WTC11 (cell line): ENCODE data around the gene POLR3A. TPM values are rescaled to one million over a fixed set of nuclear protein-coding genes. Genes with fewer than 3 reads are reported as not detected.

Experiments used
- ATAC-seq: fragments of 200-7000 bp; cut with Tn5 transposase; 2 replicates; pipeline ENCODE4 v1.10.0; 2021; ENCODE audit warnings: mild to moderate bottlenecking, moderate library complexity
- CTCF ChIA-PET: fragments of 300-600 bp; sonication (Branson Sonifier 250); formaldehyde crosslinking; loops from one replicate; lab custom pipeline; 2021; ENCODE audit warnings: antibody characterized with exemption; lab: Charles Lee
- POLR2A ChIA-PET: fragments of 350-600 bp; sonication (Branson Sonifier 250); formaldehyde crosslinking; loops from one replicate; lab custom pipeline; 2021; ENCODE audit warnings: antibody characterized with exemption; lab: Charles Lee
- DNase-seq: peaks from one replicate; pipeline ENCODE4 v3.0.0; 2021; ENCODE audit warnings: low spot score
- H3K27ac Mint-ChIP-seq: 2 replicates; pipeline ENCODE4 v1.8.0; 2021; ENCODE audit warnings: mixed read lengths
- H3K27me3 Mint-ChIP-seq: 2 replicates; pipeline ENCODE4 v1.8.0; 2021; ENCODE audit warnings: low read depth, mild to moderate bottlenecking, moderate library complexity, mixed read lengths
- H3K36me3 Mint-ChIP-seq: 2 replicates; pipeline ENCODE4 v1.8.0; 2021; ENCODE audit warnings: mixed read lengths
- H3K4me1 Mint-ChIP-seq: 2 replicates; pipeline ENCODE4 v1.8.0; 2022; ENCODE audit warnings: mixed read lengths
- H3K4me3 Mint-ChIP-seq: 2 replicates; pipeline ENCODE4 v1.8.0; 2021; ENCODE audit warnings: mild to moderate bottlenecking, moderate library complexity, mixed read lengths
- H3K9me3 Mint-ChIP-seq: 2 replicates; pipeline ENCODE4 v1.8.0; 2021; ENCODE audit warnings: mixed read lengths
- CREB1 ChIP-seq: sonication (generic); formaldehyde crosslinking; IDR thresholded peaks from 2 replicates; pipeline ENCODE4 v1.8.0; 2023; ENCODE audit warnings: mild to moderate bottlenecking, missing genetic modification reagents
- EMX1 ChIP-seq: fragments of 250-450 bp; sonication (Bioruptor Pico); IDR thresholded peaks from 2 replicates; pipeline ENCODE4 v1.8.0; 2021; ENCODE audit warnings: mild to moderate bottlenecking
- ESRRA ChIP-seq: sonication (generic); formaldehyde crosslinking; IDR thresholded peaks from 2 replicates; pipeline ENCODE4 v1.8.1; 2022; ENCODE audit warnings: mild to moderate bottlenecking, missing genetic modification reagents, borderline replicate concordance
- FOXK1 ChIP-seq: sonication (generic); formaldehyde crosslinking; IDR thresholded peaks from 2 replicates; pipeline ENCODE4 v1.8.0; 2022; ENCODE audit warnings: mild to moderate bottlenecking, moderate library complexity, missing genetic modification reagents
- NFE2L1 ChIP-seq: sonication (generic); formaldehyde crosslinking; IDR thresholded peaks from 2 replicates; pipeline ENCODE4 v1.8.1; 2023; ENCODE audit warnings: missing genetic modification reagents
- NR1H2 ChIP-seq: sonication (generic); formaldehyde crosslinking; IDR thresholded peaks from 2 replicates; pipeline ENCODE4 v1.9.0; 2021; ENCODE audit warnings: mild to moderate bottlenecking, moderate library complexity, missing genetic modification reagents
- SMAD4 ChIP-seq: sonication (generic); formaldehyde crosslinking; IDR thresholded peaks from 2 replicates; pipeline ENCODE4 v1.8.0; 2022; ENCODE audit warnings: mild to moderate bottlenecking, missing genetic modification reagents
- SP1 ChIP-seq: sonication (generic); formaldehyde crosslinking; conservative IDR thresholded peaks from 2 replicates; pipeline ENCODE4 v1.8.1; 2022; ENCODE audit warnings: missing genetic modification reagents
- ZNF121 ChIP-seq: sonication (generic); formaldehyde crosslinking; IDR thresholded peaks from 2 replicates; pipeline ENCODE4 v1.8.0; 2023; ENCODE audit warnings: missing genetic modification reagents
- ZNF138 ChIP-seq: sonication (generic); formaldehyde crosslinking; conservative IDR thresholded peaks from 2 replicates; pipeline ENCODE4 v1.8.1; 2022; ENCODE audit warnings: mild to moderate bottlenecking, moderate library complexity, missing genetic modification reagents
- ZNF232 ChIP-seq: sonication (generic); formaldehyde crosslinking; IDR thresholded peaks from 2 replicates; pipeline ENCODE4 v1.8.0; 2022; ENCODE audit warnings: mild to moderate bottlenecking, missing genetic modification reagents
- ZNF317 ChIP-seq: sonication (generic); formaldehyde crosslinking; IDR thresholded peaks from 2 replicates; pipeline ENCODE4 v1.8.1; 2023; ENCODE audit warnings: low read depth, mild to moderate bottlenecking, moderate library complexity, missing genetic modification reagents, borderline replicate concordance
- ZNF396 ChIP-seq: fragments of 250-450 bp; sonication (Bioruptor Pico); IDR thresholded peaks from 2 replicates; pipeline ENCODE4 v1.8.0; 2021; ENCODE audit warnings: mild to moderate bottlenecking, moderate library complexity, borderline replicate concordance
- ZNF416 ChIP-seq: fragments of 250-450 bp; sonication (Bioruptor Pico); IDR thresholded peaks from 2 replicates; pipeline ENCODE4 v1.9.0; 2021; ENCODE audit warnings: mild to moderate bottlenecking, inconsistent platforms
- total RNA-seq: library from RNA; stranded (reverse); gene quantifications from 3 replicates; pipeline ENCODE4 v1.2.3, GENCODE V29; 2021
- TF ChIP-seq, protein P1 (sequence below): fragments of 250-450 bp; sonication (Bioruptor Pico); IDR thresholded peaks from 2 replicates; pipeline ENCODE4 v1.9.0; 2021; ENCODE audit warnings: mild to moderate bottlenecking, borderline replicate concordance
- TF ChIP-seq, protein P2 (sequence below): sonication (generic); formaldehyde crosslinking; IDR thresholded peaks from 2 replicates; pipeline ENCODE4 v1.8.1; 2022; ENCODE audit warnings: mild to moderate bottlenecking, moderate library complexity, missing genetic modification reagents
- TF ChIP-seq, protein P3 (sequence below): sonication (generic); formaldehyde crosslinking; IDR thresholded peaks from 2 replicates; pipeline ENCODE4 v1.8.0; 2023; ENCODE audit warnings: missing genetic modification reagents, mild to moderate bottlenecking, borderline replicate concordance
- TF ChIP-seq, protein P4 (sequence below): sonication (generic); formaldehyde crosslinking; IDR thresholded peaks from 2 replicates; pipeline ENCODE4 v1.8.1; 2022; ENCODE audit warnings: low read depth, missing genetic modification reagents, borderline replicate concordance
- TF ChIP-seq, protein P5 (sequence below): sonication (generic); formaldehyde crosslinking; IDR thresholded peaks from 2 replicates; pipeline ENCODE4 v1.8.1; 2023; ENCODE audit warnings: mild to moderate bottlenecking, missing genetic modification reagents, moderate library complexity
- TF ChIP-seq, protein P6 (sequence below): sonication (generic); formaldehyde crosslinking; IDR thresholded peaks from 2 replicates; pipeline ENCODE4 v1.8.1; 2023; ENCODE audit warnings: mild to moderate bottlenecking, moderate library complexity, missing genetic modification reagents

POLR3A gene
- total RNA-seq, 1 experiment from 2014 or later = 32.2 TPM

DNA sequence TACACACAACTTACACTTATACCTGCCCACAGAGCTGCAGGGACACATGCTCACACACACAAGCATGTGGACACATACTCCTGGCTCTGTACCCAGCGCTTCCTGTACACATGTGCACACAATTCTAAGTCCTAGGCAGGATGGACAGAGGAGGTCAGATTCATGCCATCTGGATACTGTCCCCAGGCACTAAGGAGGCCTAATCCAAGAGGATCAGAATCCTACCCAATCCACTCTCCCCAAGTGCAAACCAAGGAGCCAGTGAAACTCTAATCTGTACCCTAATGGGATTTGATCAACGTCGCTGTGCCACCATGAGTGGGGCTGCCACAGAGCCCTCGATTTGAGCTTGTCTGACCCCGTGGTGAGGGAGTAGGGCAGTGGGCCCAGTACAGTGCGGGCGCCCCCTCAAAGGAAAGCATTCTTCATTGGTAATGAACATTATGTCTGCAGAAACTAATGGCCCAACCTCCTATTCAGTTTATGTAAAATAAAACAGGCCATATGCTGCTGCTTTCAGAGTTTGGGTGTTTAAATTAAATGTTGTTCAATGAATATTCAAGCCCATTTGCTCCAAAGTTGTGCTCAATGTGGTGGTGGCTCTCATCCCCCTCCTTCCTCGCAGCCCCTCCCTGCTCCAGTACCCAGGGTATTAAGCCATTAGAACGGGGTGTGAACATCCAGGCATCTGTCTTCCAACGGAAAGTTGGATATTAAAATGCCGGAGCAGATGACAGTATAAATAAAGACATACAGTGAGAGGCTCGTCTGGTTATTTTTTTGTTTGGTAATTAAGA, 30.8 kb upstream of the POLR3A start:
- DNase-seq (no peak), ATAC-seq (no peak)
- H3K4me1 Mint-ChIP-seq = no peaks in the 10 kb centered on the region
- H3K36me3 Mint-ChIP-seq = peaks cover 2% of the 10 kb centered on the region
- CTCF ChIA-PET = no interaction called here
- TF ChIP-seq EMX1 (CRISPR knock-in tag) = no peak
- TF ChIP-seq, protein P1, sequence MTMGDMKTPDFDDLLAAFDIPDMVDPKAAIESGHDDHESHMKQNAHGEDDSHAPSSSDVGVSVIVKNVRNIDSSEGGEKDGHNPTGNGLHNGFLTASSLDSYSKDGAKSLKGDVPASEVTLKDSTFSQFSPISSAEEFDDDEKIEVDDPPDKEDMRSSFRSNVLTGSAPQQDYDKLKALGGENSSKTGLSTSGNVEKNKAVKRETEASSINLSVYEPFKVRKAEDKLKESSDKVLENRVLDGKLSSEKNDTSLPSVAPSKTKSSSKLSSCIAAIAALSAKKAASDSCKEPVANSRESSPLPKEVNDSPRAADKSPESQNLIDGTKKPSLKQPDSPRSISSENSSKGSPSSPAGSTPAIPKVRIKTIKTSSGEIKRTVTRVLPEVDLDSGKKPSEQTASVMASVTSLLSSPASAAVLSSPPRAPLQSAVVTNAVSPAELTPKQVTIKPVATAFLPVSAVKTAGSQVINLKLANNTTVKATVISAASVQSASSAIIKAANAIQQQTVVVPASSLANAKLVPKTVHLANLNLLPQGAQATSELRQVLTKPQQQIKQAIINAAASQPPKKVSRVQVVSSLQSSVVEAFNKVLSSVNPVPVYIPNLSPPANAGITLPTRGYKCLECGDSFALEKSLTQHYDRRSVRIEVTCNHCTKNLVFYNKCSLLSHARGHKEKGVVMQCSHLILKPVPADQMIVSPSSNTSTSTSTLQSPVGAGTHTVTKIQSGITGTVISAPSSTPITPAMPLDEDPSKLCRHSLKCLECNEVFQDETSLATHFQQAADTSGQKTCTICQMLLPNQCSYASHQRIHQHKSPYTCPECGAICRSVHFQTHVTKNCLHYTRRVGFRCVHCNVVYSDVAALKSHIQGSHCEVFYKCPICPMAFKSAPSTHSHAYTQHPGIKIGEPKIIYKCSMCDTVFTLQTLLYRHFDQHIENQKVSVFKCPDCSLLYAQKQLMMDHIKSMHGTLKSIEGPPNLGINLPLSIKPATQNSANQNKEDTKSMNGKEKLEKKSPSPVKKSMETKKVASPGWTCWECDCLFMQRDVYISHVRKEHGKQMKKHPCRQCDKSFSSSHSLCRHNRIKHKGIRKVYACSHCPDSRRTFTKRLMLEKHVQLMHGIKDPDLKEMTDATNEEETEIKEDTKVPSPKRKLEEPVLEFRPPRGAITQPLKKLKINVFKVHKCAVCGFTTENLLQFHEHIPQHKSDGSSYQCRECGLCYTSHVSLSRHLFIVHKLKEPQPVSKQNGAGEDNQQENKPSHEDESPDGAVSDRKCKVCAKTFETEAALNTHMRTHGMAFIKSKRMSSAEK (CRISPR knock-in tag) = no peak
- no peak for TF ChIP-seq SMAD4 (CRISPR knock-in tag)
- no peak for TF ChIP-seq ZNF232 (CRISPR knock-in tag)
- TF ChIP-seq CREB1 (CRISPR knock-in tag) = no peak
- TF ChIP-seq, protein P2, sequence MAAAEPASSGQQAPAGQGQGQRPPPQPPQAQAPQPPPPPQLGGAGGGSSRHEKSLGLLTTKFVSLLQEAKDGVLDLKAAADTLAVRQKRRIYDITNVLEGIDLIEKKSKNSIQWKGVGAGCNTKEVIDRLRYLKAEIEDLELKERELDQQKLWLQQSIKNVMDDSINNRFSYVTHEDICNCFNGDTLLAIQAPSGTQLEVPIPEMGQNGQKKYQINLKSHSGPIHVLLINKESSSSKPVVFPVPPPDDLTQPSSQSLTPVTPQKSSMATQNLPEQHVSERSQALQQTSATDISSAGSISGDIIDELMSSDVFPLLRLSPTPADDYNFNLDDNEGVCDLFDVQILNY (CRISPR knock-in tag) = no peak
- TF ChIP-seq ZNF138 = no peak
- TF ChIP-seq, protein P3, sequence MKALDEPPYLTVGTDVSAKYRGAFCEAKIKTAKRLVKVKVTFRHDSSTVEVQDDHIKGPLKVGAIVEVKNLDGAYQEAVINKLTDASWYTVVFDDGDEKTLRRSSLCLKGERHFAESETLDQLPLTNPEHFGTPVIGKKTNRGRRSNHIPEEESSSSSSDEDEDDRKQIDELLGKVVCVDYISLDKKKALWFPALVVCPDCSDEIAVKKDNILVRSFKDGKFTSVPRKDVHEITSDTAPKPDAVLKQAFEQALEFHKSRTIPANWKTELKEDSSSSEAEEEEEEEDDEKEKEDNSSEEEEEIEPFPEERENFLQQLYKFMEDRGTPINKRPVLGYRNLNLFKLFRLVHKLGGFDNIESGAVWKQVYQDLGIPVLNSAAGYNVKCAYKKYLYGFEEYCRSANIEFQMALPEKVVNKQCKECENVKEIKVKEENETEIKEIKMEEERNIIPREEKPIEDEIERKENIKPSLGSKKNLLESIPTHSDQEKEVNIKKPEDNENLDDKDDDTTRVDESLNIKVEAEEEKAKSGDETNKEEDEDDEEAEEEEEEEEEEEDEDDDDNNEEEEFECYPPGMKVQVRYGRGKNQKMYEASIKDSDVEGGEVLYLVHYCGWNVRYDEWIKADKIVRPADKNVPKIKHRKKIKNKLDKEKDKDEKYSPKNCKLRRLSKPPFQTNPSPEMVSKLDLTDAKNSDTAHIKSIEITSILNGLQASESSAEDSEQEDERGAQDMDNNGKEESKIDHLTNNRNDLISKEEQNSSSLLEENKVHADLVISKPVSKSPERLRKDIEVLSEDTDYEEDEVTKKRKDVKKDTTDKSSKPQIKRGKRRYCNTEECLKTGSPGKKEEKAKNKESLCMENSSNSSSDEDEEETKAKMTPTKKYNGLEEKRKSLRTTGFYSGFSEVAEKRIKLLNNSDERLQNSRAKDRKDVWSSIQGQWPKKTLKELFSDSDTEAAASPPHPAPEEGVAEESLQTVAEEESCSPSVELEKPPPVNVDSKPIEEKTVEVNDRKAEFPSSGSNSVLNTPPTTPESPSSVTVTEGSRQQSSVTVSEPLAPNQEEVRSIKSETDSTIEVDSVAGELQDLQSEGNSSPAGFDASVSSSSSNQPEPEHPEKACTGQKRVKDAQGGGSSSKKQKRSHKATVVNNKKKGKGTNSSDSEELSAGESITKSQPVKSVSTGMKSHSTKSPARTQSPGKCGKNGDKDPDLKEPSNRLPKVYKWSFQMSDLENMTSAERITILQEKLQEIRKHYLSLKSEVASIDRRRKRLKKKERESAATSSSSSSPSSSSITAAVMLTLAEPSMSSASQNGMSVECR (CRISPR knock-in tag) = no peak
- no peak for TF ChIP-seq SP1 (CRISPR knock-in tag)
- TF ChIP-seq, protein P4, sequence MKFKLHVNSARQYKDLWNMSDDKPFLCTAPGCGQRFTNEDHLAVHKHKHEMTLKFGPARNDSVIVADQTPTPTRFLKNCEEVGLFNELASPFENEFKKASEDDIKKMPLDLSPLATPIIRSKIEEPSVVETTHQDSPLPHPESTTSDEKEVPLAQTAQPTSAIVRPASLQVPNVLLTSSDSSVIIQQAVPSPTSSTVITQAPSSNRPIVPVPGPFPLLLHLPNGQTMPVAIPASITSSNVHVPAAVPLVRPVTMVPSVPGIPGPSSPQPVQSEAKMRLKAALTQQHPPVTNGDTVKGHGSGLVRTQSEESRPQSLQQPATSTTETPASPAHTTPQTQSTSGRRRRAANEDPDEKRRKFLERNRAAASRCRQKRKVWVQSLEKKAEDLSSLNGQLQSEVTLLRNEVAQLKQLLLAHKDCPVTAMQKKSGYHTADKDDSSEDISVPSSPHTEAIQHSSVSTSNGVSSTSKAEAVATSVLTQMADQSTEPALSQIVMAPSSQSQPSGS (CRISPR knock-in tag) = no peak
- TF ChIP-seq NFE2L1 = no peak
- TF ChIP-seq, all 79 proteins: peak for 0
- Mint-ChIP-seq H3K4me3 (no peak overlapping the region), H3K9me3 (no peaks in the 10 kb centered on the region), H3K27me3 (no peaks in the 10 kb centered on the region), H3K27ac (no peak overlapping the region)
- POLR2A ChIA-PET = no interaction called here

DNA sequence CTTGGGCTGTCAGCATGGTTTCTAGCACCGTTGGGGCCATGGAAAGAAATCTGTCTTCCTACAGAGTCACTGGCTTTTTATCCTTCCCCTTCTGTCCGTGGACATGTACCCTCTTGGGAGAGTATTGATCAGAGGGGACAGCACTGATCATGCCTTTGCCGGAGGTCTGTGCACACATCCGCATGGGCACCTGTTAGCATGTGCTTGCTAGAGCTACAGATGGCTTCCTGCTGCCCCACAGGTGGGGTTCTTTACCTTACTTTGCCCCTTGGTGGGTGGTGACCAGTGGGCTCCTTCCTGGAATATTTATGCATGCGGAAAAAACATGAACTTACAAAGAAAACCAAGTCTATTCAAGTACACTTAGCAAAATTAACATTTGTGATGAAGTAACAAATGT, 29.2 kb upstream of the POLR3A start:
- H3K4me1 Mint-ChIP-seq = no peaks in the 10 kb centered on the region
- ATAC-seq (no peak), DNase-seq (no peak)
- no peak overlapping the region for H3K4me3 Mint-ChIP-seq
- no peaks in the 10 kb centered on the region for H3K9me3 Mint-ChIP-seq
- POLR2A ChIA-PET = no interaction called here
- H3K27ac Mint-ChIP-seq = no peak overlapping the region
- CTCF ChIA-PET = interaction anchor here (1.3 to 2.3 kb wide), 3 partner anchors 11 to 51 kb away, joined by 4 to 11 read pairs (median 4); no protein-coding TSS in a partner anchor
- H3K27me3 Mint-ChIP-seq = no peaks in the 10 kb centered on the region
- H3K36me3 Mint-ChIP-seq = peaks cover 9% of the 10 kb centered on the region
- no peak for TF ChIP-seq ZNF396 (CRISPR knock-in tag)
- TF ChIP-seq, protein P5, sequence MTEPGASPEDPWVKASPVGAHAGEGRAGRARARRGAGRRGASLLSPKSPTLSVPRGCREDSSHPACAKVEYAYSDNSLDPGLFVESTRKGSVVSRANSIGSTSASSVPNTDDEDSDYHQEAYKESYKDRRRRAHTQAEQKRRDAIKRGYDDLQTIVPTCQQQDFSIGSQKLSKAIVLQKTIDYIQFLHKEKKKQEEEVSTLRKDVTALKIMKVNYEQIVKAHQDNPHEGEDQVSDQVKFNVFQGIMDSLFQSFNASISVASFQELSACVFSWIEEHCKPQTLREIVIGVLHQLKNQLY (CRISPR knock-in tag) = no peak
- no peak for TF ChIP-seq ZNF317 (CRISPR knock-in tag)
- no peak for TF ChIP-seq ZNF121 (CRISPR knock-in tag)
- TF ChIP-seq, protein P6, sequence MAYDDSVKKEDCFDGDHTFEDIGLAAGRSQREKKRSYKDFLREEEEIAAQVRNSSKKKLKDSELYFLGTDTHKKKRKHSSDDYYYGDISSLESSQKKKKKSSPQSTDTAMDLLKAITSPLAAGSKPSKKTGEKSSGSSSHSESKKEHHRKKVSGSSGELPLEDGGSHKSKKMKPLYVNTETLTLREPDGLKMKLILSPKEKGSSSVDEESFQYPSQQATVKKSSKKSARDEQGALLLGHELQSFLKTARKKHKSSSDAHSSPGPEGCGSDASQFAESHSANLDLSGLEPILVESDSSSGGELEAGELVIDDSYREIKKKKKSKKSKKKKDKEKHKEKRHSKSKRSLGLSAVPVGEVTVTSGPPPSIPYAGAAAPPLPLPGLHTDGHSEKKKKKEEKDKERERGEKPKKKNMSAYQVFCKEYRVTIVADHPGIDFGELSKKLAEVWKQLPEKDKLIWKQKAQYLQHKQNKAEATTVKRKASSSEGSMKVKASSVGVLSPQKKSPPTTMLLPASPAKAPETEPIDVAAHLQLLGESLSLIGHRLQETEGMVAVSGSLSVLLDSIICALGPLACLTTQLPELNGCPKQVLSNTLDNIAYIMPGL (CRISPR knock-in tag) = no peak
- no peak for TF ChIP-seq CREB1 (CRISPR knock-in tag)
- no peak for TF ChIP-seq ESRRA
- no peak for TF ChIP-seq ZNF416 (CRISPR knock-in tag)
- TF ChIP-seq FOXK1 (CRISPR knock-in tag) = no peak
- no peak for TF ChIP-seq NR1H2 (CRISPR knock-in tag)
